GM10266 (cell line): Measurements from ENCODE around the gene NCF4.

Source experiments
- DNase-seq: peaks from one replicate; pipeline ENCODE4 v3.0.0; 2012; ENCODE audit errors: extremely low spot score
- TF ChIP-seq, protein P1 (sequence below): IDR thresholded peaks from 2 replicates; pipeline ENCODE4 v1.5.1; 2012; ENCODE audit warnings: mild to moderate bottlenecking, low read depth; ENCODE audit not compliant: control insufficient read depth, insufficient read depth; ENCODE audit errors: missing control alignments

The NCF4 gene

DNA sequence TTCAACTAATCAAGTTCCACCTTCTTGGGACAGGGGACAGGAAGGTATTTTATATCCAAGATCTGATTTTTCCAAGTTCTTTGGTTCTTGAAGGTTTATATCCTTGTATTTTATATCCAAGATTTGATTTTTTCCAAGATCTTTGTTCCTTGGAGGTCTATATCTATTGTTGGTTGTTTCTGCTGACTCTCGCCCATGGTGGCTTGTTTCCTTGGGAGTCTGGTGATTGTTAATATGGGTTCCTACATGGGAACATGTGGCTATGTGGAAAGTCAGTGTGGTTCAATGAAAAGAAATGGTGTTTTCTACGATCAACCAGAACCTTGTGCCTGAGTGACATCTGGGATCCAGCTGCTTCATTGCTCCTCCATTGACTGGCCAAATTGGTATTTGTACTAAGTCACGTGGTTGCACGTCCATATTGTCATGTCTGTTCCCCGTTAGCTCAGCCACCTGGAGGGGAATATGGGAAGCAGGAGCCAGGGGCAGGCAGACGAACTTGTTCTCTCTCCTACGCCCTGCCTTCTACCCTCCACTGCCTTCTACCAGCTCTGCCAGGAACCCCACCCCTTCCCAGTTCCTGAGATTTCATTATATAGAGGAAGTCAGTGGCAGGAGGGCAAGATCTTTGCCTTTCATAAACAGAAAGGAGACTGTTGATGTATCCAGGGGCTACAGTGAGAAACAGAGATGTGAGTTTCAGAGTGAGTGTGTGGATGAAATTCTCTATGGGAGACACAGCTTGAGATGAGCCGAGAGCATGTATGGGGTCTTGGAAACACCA lies 41.5 kb downstream of the NCF4 start:
- DNase-seq: no peak
- TF ChIP-seq, protein P1, sequence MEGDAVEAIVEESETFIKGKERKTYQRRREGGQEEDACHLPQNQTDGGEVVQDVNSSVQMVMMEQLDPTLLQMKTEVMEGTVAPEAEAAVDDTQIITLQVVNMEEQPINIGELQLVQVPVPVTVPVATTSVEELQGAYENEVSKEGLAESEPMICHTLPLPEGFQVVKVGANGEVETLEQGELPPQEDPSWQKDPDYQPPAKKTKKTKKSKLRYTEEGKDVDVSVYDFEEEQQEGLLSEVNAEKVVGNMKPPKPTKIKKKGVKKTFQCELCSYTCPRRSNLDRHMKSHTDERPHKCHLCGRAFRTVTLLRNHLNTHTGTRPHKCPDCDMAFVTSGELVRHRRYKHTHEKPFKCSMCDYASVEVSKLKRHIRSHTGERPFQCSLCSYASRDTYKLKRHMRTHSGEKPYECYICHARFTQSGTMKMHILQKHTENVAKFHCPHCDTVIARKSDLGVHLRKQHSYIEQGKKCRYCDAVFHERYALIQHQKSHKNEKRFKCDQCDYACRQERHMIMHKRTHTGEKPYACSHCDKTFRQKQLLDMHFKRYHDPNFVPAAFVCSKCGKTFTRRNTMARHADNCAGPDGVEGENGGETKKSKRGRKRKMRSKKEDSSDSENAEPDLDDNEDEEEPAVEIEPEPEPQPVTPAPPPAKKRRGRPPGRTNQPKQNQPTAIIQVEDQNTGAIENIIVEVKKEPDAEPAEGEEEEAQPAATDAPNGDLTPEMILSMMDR: no peak

DNA sequence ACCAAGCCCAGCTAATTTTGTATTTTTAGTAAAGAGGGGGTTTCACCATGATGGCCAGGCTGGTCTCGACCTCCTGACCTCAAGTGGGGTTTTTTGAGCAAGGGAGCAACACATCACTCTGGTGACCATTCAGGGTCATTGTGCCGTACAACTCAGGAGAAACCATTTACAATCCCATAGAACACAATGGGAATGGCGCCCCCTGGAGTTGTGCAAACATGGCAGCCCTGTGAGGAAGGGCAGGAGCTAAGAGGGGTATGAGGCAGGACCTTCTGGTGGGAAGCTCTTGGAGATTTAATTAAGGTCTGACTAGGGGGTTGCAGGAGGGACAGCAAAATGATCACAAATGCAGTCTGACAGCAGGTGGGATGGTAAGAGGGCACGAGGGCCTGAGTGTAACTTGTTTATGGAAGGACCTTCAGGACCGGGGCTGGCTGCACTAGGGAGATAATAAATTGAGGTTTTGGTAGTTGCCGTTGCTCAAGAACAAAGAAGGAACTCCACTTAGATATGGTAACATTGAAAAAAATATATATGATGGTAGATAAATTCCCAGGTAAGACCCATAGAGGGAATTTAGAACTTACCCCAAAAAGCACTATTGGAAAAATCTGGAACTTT lies 43.6 kb downstream of the NCF4 start:
- TF ChIP-seq, protein P1: peak; percentile 26
- no peak for DNase-seq

DNA sequence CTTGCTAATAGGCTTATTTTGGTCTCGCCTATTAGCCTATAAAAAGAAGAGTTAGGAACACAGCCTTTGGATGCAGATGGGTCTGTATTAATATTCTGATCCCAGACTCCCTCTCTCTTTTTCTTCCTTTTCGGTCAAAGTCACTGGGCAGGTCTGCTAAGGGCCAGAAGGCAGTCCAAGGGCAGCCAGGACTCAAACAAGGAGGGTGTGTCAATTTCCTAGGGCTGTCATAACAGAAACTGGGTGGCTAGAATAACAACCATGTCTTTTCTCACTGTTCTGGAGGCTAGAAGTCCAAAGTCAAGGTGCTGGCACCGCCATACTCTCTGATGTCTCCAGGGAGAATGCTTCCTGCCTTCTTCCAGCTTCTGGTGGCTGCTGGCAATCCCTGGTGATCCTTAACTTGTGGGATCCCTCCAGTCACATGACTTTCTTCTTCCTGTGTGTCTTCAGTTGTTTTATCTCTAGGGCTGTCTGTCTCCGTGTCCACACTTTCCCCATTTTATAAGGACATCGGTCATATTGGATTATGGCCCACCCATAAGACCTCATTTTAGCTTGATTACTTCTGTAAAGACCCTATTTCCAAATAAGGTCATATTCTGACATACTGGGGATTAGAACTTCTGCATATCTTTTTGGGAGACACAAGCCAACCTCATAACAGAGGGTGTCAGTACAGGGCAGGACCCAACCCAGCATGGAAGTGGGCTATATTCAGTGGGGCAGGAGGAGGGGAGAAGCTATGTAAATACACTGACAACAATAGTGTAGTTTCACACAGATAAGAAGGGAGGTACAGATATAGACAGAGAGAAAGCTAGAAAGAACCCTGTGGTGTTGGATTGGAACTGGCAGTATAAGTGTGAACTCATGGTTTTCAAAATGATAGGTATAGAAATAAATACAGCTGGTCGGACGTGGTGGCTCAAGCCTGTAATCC lies 46.7 kb downstream of the NCF4 start:
- TF ChIP-seq, protein P1: no peak
- no peak for DNase-seq

DNA sequence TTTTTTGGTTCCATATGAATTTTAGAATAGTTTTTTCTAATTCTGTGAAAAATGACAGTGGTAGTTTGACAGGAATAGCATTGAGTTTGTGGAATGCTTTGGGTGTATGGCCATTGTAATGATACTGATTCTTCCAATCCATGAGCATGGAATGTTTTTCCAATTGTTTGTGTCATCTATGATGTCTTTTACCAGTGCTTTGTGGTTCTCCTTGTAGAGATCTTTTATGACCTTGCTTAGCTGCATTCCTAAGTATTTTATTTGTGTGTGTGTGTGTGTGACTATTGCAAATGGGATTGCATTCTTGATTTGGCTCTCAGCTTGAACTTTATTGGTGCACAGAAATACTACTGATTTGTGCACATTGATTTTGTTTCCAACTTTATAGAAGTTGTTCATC lies 49.7 kb downstream of the NCF4 start:
- TF ChIP-seq, protein P1: no peak
- no peak for DNase-seq

DNA sequence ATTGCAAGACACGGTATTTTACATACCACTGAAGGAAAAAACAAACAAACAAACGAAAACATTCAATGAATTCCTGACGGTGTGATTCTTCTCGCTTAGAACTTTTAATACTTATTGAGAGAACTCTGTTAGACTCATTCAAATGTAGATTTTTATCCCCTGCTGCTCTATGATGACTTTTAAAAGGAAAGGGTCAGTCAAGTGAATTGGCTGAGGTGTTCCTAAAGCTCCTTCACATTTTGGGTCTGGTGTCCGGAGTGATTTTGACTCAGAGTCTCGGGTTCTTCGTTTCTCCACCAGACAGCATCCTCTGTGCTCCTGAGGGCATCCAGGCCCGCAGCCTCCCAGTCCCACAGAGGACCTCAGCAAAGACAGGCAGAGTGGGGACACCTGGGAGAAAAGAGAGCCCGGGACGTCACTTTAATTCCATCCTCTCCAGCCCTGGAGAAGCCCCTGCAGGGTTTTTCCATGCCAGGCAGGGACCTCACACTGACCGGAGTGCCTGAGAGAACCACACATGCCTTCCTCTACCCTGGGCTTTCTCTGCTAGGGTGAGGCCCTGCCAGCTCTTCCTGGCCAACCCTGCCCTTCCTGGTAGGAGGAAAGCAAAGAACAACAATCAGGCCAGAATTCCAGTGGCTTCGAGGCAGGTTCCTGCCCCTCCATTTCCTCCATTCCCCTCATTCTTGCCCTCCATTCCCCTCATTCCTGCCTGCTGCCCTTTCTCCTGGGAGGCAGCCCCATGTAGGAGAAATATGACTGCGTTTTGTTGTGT lies 51.3 kb downstream of the NCF4 start:
- TF ChIP-seq, protein P1: no peak
- no peak for DNase-seq

DNA sequence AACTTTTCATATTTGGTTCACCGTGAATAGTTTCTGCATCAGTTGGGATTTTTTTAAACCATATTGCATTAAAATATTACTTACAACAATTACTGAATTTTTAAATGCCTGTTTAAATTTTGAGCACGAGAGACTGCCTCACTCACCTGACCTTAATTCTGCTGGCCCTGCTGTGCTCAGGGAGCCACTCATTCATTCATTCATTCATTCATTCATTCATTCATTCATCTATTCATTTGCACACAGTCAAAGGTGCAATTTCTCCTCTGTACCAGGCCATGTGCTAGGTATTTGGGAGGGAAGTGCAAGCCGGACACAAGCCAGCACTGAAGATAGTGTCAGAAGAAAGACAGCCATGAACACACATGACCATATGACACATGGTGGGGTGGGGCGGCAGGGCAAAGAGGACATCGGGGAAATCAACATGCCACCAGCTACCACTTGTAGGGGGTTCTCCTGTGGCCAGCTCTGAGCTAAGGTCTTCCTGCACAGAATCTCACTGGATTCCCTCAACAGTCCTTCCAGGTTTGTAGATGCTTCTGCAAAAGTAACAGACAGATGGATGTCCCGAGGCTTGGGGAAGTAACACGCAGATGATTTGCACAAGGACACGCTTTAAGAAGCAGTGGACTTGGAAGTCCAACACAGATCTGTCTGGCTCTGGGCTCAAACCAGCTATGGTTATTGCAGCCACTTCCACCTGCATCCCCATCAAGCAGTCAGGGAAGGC lies 52.1 kb downstream of the NCF4 start:
- TF ChIP-seq, protein P1: no peak

More for the DNA sequence above, 52.1 kb downstream of the NCF4 start:
- no peak for DNase-seq
